ENCODE data around the gene RHBDD1.
A peak's percentile ranks its signal among the peaks of the same experiment; 100 is the strongest.

RHBDD1 gene

GRCh38 chr2:226803410-226803809, 32.4 kb upstream of the RHBDD1 start:
- H3K9me2 ChIP-seq (replicated peaks; ENCODE audit: control insufficient read depth, low read length): no peaks in the 10 kb centered on the region
- H3K79me2 ChIP-seq (ENCODE audit: control insufficient read depth, low read length): peaks cover 11% of the 10 kb centered on the region
- H3K4me2 ChIP-seq (ENCODE audit: low read length): no peak overlapping the region
- no peak for TF ChIP-seq EZH2phosphoT487 (IDR thresholded peaks at IDR 0.05; ENCODE audit: borderline replicate concordance, low read length)
- no peak for TF ChIP-seq CTCF (IDR thresholded peaks at IDR 0.05; ENCODE audit: low read depth, low read length, poor library complexity, severe bottlenecking)
- H3K9me3 ChIP-seq (ENCODE audit: control insufficient read depth, insufficient read depth, low read length): no peaks in the 10 kb centered on the region
- peaks cover 10% of the 10 kb centered on the region for H3F3A ChIP-seq (ENCODE audit: control insufficient read depth, insufficient read depth)
- H3K27me3 ChIP-seq (ENCODE audit: control insufficient read depth, low read length): peaks cover 5% of the 10 kb centered on the region; the same call in 1 of the 2 replicates
- no peaks in the 10 kb centered on the region for H4K20me1 ChIP-seq (ENCODE audit: control insufficient read depth, insufficient read depth, low read depth, low read length)
- no peak overlapping the region for H3K4me3 ChIP-seq (ENCODE audit: low read length)
- H3K36me3 ChIP-seq (ENCODE audit: control insufficient read depth, low read length): peaks cover 5% of the 10 kb centered on the region; the same call in 1 of the 2 replicates
- H3K4me1 ChIP-seq (ENCODE audit: control insufficient read depth, low read length): peaks cover 25% of the 10 kb centered on the region
- H3K27ac ChIP-seq (ENCODE audit: low read depth, low read length): no peak overlapping the region

- TF ChIP-seq CTCF (IDR thresholded peaks at IDR 0.05; ENCODE audit: low read depth, low read length, poor library complexity, severe bottlenecking) (peak; percentile 67), EZH2phosphoT487 (IDR thresholded peaks at IDR 0.05; ENCODE audit: borderline replicate concordance, low read length) (no peak)
- no peaks in the 10 kb centered on the region for H3K9me3 ChIP-seq (ENCODE audit: control insufficient read depth, insufficient read depth, low read length)
- no peak overlapping the region for H3K4me3 ChIP-seq (ENCODE audit: low read length)
- H3K9me2 ChIP-seq (replicated peaks; ENCODE audit: control insufficient read depth, low read length): no peaks in the 10 kb centered on the region
- no peaks in the 10 kb centered on the region for H3K79me2 ChIP-seq (ENCODE audit: control insufficient read depth, low read length)
- peaks cover 4% of the 10 kb centered on the region; the same call in 1 of the 2 replicates for H3K27me3 ChIP-seq (ENCODE audit: control insufficient read depth, low read length)
- no peak overlapping the region for H3K27ac ChIP-seq (ENCODE audit: low read depth, low read length)
- H3F3A ChIP-seq (ENCODE audit: control insufficient read depth, insufficient read depth): no peaks in the 10 kb centered on the region
- no peak overlapping the region for H3K4me2 ChIP-seq (ENCODE audit: low read length)
- H3K4me1 ChIP-seq (ENCODE audit: control insufficient read depth, low read length): no peaks in the 10 kb centered on the region
- H4K20me1 ChIP-seq (ENCODE audit: control insufficient read depth, insufficient read depth, low read depth, low read length): no peaks in the 10 kb centered on the region
- no peaks in the 10 kb centered on the region for H3K36me3 ChIP-seq (ENCODE audit: control insufficient read depth, low read length)
These were observed 22.6 kb upstream of the RHBDD1 start for GRCh38 chr2:226813148-226813701.

- Histone ChIP-seq H3K9me3 (ENCODE audit: control insufficient read depth, insufficient read depth, low read length) (no peaks in the 10 kb centered on the region), H3K4me2 (ENCODE audit: low read length) (no peak overlapping the region), H3K79me2 (ENCODE audit: control insufficient read depth, low read length) (no peaks in the 10 kb centered on the region), H3F3A (ENCODE audit: control insufficient read depth, insufficient read depth) (no peaks in the 10 kb centered on the region), H3K4me3 (ENCODE audit: low read length) (no peak overlapping the region), H3K27me3 (ENCODE audit: control insufficient read depth, low read length) (no peaks in the 10 kb centered on the region), H3K9me2 (replicated peaks; ENCODE audit: control insufficient read depth, low read length) (no peaks in the 10 kb centered on the region), H4K20me1 (ENCODE audit: control insufficient read depth, insufficient read depth, low read depth, low read length) (no peaks in the 10 kb centered on the region), H3K27ac (ENCODE audit: low read depth, low read length) (no peak overlapping the region), H3K4me1 (ENCODE audit: control insufficient read depth, low read length) (no peaks in the 10 kb centered on the region), H3K36me3 (ENCODE audit: control insufficient read depth, low read length) (no peaks in the 10 kb centered on the region)
- TF ChIP-seq EZH2phosphoT487 (IDR thresholded peaks at IDR 0.05; ENCODE audit: borderline replicate concordance, low read length) (no peak), CTCF (IDR thresholded peaks at IDR 0.05; ENCODE audit: low read depth, low read length, poor library complexity, severe bottlenecking) (no peak)
These were observed 16.9 kb upstream of the RHBDD1 start for GRCh38 chr2:226818930-226819329.
